Astrocyte (in vitro differentiated cells and primary cell): ENCODE measurements around the gene MT1G.

Experiments
- EZH2 ChIP-seq: IDR thresholded peaks from 2 replicates; pipeline ENCODE4 v1.6.1; 2012; ENCODE audit warnings: mild to moderate bottlenecking, low read length, inconsistent platforms; ENCODE audit not compliant: insufficient read depth
- TF ChIP-seq, protein P1 (sequence below): IDR thresholded peaks from 2 replicates; pipeline ENCODE4 v1.5.1; 2011; ENCODE audit warnings: low read depth, mild to moderate bottlenecking, inconsistent platforms, low read length, moderate library complexity; ENCODE audit not compliant: insufficient read depth

DNA sequence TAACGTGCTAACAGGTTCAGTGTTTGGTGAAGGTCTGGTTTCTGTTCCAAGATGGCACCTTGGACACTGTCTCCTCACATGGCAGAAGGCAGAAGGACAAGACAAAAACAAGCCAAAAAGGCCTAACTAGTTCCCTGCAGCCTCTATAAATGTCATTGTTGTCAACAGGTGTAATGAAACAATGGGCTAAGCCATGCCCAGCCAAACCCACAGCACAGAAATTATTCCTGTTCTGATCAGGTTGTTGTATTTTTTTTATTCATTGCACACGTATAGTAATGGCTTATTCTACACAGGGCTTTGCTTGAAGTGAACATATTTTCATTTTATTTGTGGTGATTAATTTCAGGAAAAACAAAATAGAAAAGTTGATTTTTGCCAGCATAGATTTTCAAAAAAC is 45.9 kb upstream of the MT1G start:
- no peak for TF ChIP-seq EZH2
- TF ChIP-seq, protein P1, sequence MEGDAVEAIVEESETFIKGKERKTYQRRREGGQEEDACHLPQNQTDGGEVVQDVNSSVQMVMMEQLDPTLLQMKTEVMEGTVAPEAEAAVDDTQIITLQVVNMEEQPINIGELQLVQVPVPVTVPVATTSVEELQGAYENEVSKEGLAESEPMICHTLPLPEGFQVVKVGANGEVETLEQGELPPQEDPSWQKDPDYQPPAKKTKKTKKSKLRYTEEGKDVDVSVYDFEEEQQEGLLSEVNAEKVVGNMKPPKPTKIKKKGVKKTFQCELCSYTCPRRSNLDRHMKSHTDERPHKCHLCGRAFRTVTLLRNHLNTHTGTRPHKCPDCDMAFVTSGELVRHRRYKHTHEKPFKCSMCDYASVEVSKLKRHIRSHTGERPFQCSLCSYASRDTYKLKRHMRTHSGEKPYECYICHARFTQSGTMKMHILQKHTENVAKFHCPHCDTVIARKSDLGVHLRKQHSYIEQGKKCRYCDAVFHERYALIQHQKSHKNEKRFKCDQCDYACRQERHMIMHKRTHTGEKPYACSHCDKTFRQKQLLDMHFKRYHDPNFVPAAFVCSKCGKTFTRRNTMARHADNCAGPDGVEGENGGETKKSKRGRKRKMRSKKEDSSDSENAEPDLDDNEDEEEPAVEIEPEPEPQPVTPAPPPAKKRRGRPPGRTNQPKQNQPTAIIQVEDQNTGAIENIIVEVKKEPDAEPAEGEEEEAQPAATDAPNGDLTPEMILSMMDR, result no peak
